ENCODE results near the gene PIAS1. TPM values are rescaled to one million over a fixed set of nuclear protein-coding genes. Genes with fewer than 3 reads are reported as not detected.
A peak's percentile ranks its signal among the peaks of the same experiment; 100 is the strongest.
"Not testable (repeated sequence)": the region's sequence is repeated elsewhere in the genome, so short reads cannot be mapped to it uniquely, and the experiment has no call there.

PIAS1 gene
- total RNA-seq, 4 donors from 2014 or later, result 91.6 to 202 (median 111) TPM

- Histone ChIP-seq H3K27ac (no peak overlapping the region), H3K36me3 (no peaks in the 10 kb centered on the region), H3K9me3 (no peaks in the 10 kb centered on the region), H3K4me3 (replicated peaks in 1 of 3) (no peak overlapping the region), H3K4me1 (peaks cover 4 to 14% of the 10 kb centered on the region in 2 donors), H3K27me3 (no peaks in the 10 kb centered on the region)
- no peak for DNase-seq
- WGBS, 2 donors, result 78 to 82% methylated on average over 13 of the region's 13 CpGs
- no peak for TF ChIP-seq CTCF (IDR thresholded peaks at IDR 0.05)
- TF ChIP-seq POLR2A (IDR thresholded peaks at IDR 0.05), result no peak
- intact Hi-C loops (cut with DNase I), result loop anchor here (10.0 kb wide), 1 partner anchor 155 kb away; the partner anchor contains the start of gene PIAS1
Observed at GRCh38 chr15:68209735-68210408, 155.8 kb downstream of the PIAS1 start.

GRCh38 chr15:68210409-68210756, 156.3 kb downstream of the PIAS1 start:
- no peaks in the 10 kb centered on the region for H3K9me3 ChIP-seq
- DNase-seq, result no peak
- intact Hi-C loops (cut with DNase I), result loop anchor here (10.0 kb wide), 1 partner anchor 156 kb away; the partner anchor contains the start of gene PIAS1
- H3K4me3 ChIP-seq (replicated peaks in 1 of 3), result no peak overlapping the region
- H3K4me1 ChIP-seq, result peaks cover 0 to 9% of the 10 kb centered on the region in 2 donors
- no peaks in the 10 kb centered on the region for H3K27me3 ChIP-seq
- 86 to 89% methylated on average over 8 to 9 of the region's 9 CpGs for WGBS, 2 donors
- H3K27ac ChIP-seq, result no peak overlapping the region
- no peak for TF ChIP-seq CTCF (IDR thresholded peaks at IDR 0.05)
- no peaks in the 10 kb centered on the region for H3K36me3 ChIP-seq

GRCh38 chr15:68210821-68211655, 156.9 kb downstream of the PIAS1 start:
- H3K27ac ChIP-seq, result no peak overlapping the region
- intact Hi-C loops (cut with DNase I), result loop anchor here (10.0 kb wide), 1 partner anchor 156 kb away; the partner anchor contains the start of gene PIAS1
- no peaks in the 10 kb centered on the region for H3K36me3 ChIP-seq
- H3K9me3 ChIP-seq, result no peaks in the 10 kb centered on the region
- no peaks in the 10 kb centered on the region for H3K27me3 ChIP-seq
- no peak overlapping the region for H3K4me3 ChIP-seq (replicated peaks in 1 of 3)
- TF ChIP-seq POLR2A (IDR thresholded peaks at IDR 0.05) (no peak), CTCF (IDR thresholded peaks at IDR 0.05) (peak; percentile 42 to 89 (median 68))
- peak; percentile 46 to 54 for DNase-seq
- peaks cover 0 to 5% of the 10 kb centered on the region in 2 donors for H3K4me1 ChIP-seq
- WGBS, 2 donors, result 67 to 75% methylated on average over 11 to 14 of the region's 23 CpGs

- DNase-seq, result no peak
- TF ChIP-seq CTCF (IDR thresholded peaks at IDR 0.05) (no peak), POLR2A (IDR thresholded peaks at IDR 0.05) (no peak)
- H3K27ac ChIP-seq, result no peak overlapping the region
- WGBS, 2 donors, result 93 to 96% methylated on average over 10 to 11 of the region's 14 CpGs
- H3K4me3 ChIP-seq (replicated peaks in 1 of 3), result no peak overlapping the region
- H3K36me3 ChIP-seq, result peaks cover 0 to 3% of the 10 kb centered on the region in 2 donors
- no peaks in the 10 kb centered on the region for H3K27me3 ChIP-seq
- H3K9me3 ChIP-seq, result no peaks in the 10 kb centered on the region
- peaks cover 0 to 5% of the 10 kb centered on the region in 2 donors for H3K4me1 ChIP-seq
- intact Hi-C loops (cut with DNase I), result loop anchor here (10.0 kb wide), 1 partner anchor 157 kb away; the partner anchor contains the start of gene PIAS1
Observed at GRCh38 chr15:68211656-68212320, 157.7 kb downstream of the PIAS1 start.

GRCh38 chr15:68213491-68213845, 159.4 kb downstream of the PIAS1 start:
- not testable (repeated sequence) for H3K4me3 ChIP-seq (replicated peaks in 1 of 3); H3K36me3 ChIP-seq; DNase-seq; H3K27ac ChIP-seq; H3K9me3 ChIP-seq; H3K27me3 ChIP-seq; H3K4me1 ChIP-seq
- intact Hi-C loops (cut with DNase I), result loop anchor here (10.0 kb wide), 1 partner anchor 159 kb away; the partner anchor contains the start of gene PIAS1
- WGBS, 2 donors, result 90 to 97% methylated on average over 6 of the region's 6 CpGs
